Thymus (tissue), 14 donors: ENCODE data around the gene PRR33. TPM values are rescaled to one million over a fixed set of nuclear protein-coding genes. Genes with fewer than 3 reads are reported as not detected.
"Not testable (repeated sequence)": the region's sequence is repeated elsewhere in the genome, so short reads cannot be mapped to it uniquely, and the experiment has no call there.

ENCODE experiments used
- DNase-seq, 9 donors: peaks; one replicate each; pipeline ENCODE4 v3.0.0-alpha.2; 2013; ENCODE audit warnings: low spot score in 9 of 9, low read depth in 6 of 9, missing footprints in 1 of 9
- H3K27ac ChIP-seq, 2 donors: one replicate each; pipeline ENCODE4 v1.5.1; 2013; ENCODE audit warnings: control low read depth in 1 of 2, low read depth in 1 of 2, low read length in 1 of 2, mild to moderate bottlenecking in 1 of 2, moderate library complexity in 1 of 2
- H3K27me3 ChIP-seq, 2 donors: one replicate each; pipeline ENCODE4 v1.5.1; 2013; ENCODE audit warnings: low read length in 1 of 2; ENCODE audit not compliant: control insufficient read depth in 2 of 2, insufficient read depth in 1 of 2
- H3K36me3 ChIP-seq, 2 donors: one replicate each; pipeline ENCODE4 v1.5.1; 2013; ENCODE audit warnings: low read length in 1 of 2, mild to moderate bottlenecking in 1 of 2, moderate library complexity in 1 of 2; ENCODE audit not compliant: control insufficient read depth in 2 of 2, insufficient read depth in 2 of 2
- H3K4me1 ChIP-seq, 2 donors: one replicate each; pipeline ENCODE4 v1.5.1; 2013; ENCODE audit warnings: low read length in 2 of 2; ENCODE audit not compliant: control insufficient read depth in 2 of 2, insufficient read depth in 2 of 2
- H3K4me3 ChIP-seq, 2 donors: one replicate each; pipeline ENCODE4 v1.5.1; 2013; ENCODE audit warnings: low read length in 2 of 2, control low read depth in 1 of 2, mild to moderate bottlenecking in 1 of 2
- H3K9me3 ChIP-seq, 2 donors: one replicate each; pipeline ENCODE4 v1.5.1; 2013; ENCODE audit warnings: low read length in 1 of 2, mild to moderate bottlenecking in 1 of 2; ENCODE audit not compliant: control insufficient read depth in 2 of 2, insufficient read depth in 1 of 2
- WGBS: extraction: QIAGEN DNeasy Blood & Tissue Kit; methylation state at CpG from one replicate; pipeline ENCODE4 v1.1.7; 2013; 5-methylcytosine and 5-hydroxymethylcytosine counted together
- long read RNA-seq, 10 donors: transcript quantifications; one replicate each; lab custom pipeline, GENCODE V29; 2026
- polyA plus RNA-seq: library from polyadenylated mRNA; stranded (reverse); fragments of 200-250 nt; gene quantifications from one replicate; pipeline ENCODE4 v1.2.3, GENCODE V29; 2013
- total RNA-seq: library from RNA; stranded (reverse); fragments of 120-200 nt; gene quantifications from one replicate; pipeline ENCODE4 v1.2.4, GENCODE V29; 2013
- donor health status: healthy.

Gene PRR33
- total RNA-seq (not detected), polyA plus RNA-seq (0.18 TPM)
- long read RNA-seq, donor 1, partial matches to known transcripts: 14 of 28 reads
- long read RNA-seq, donor 1, other reads (novel, unspliced or antisense): 10 of 28 reads
- long read RNA-seq, donor 2: 0 reads
- long read RNA-seq, donor 3, transcript PRR33-201 (1 exons, 3,319 nt): major isoform, 39 of 39 reads
- long read RNA-seq, donor 3, partial matches to known transcripts: 0 of 39 reads
- long read RNA-seq, donor 3, other reads (novel, unspliced or antisense): 0 of 39 reads
- long read RNA-seq, donor 4, transcript PRR33-201 (1 exons, 3,319 nt): major isoform, 53 of 53 reads
- long read RNA-seq, donor 4, partial matches to known transcripts: 0 of 53 reads
- long read RNA-seq, donor 4, other reads (novel, unspliced or antisense): 0 of 53 reads
- long read RNA-seq, donor 5, transcript PRR33-201 (1 exons, 3,319 nt): major isoform, 78 of 618 reads
- long read RNA-seq, donor 5, partial matches to known transcripts: 411 of 618 reads
- long read RNA-seq, donor 5, other reads (novel, unspliced or antisense): 129 of 618 reads
- long read RNA-seq, donor 6, transcript PRR33-201 (1 exons, 3,319 nt): major isoform, 38 of 38 reads
- long read RNA-seq, donor 6, partial matches to known transcripts: 0 of 38 reads
- long read RNA-seq, donor 6, other reads (novel, unspliced or antisense): 0 of 38 reads
- long read RNA-seq, donor 7, transcript PRR33-201 (1 exons, 3,319 nt): major isoform, 44 of 44 reads
- long read RNA-seq, donor 7, partial matches to known transcripts: 0 of 44 reads
- long read RNA-seq, donor 7, other reads (novel, unspliced or antisense): 0 of 44 reads
- long read RNA-seq, donor 8, transcript PRR33-201 (1 exons, 3,319 nt): major isoform, 9 of 161 reads
- long read RNA-seq, donor 8, partial matches to known transcripts: 107 of 161 reads
- long read RNA-seq, donor 8, other reads (novel, unspliced or antisense): 45 of 161 reads
- long read RNA-seq, donor 9, transcript PRR33-201 (1 exons, 3,319 nt): major isoform, 17 of 17 reads
- long read RNA-seq, donor 9, partial matches to known transcripts: 0 of 17 reads
- long read RNA-seq, donor 9, other reads (novel, unspliced or antisense): 0 of 17 reads
- long read RNA-seq, donor 10, transcript PRR33-201 (1 exons, 3,319 nt): major isoform, 26 of 26 reads
- long read RNA-seq, donor 10, partial matches to known transcripts: 0 of 26 reads
- long read RNA-seq, donor 10, other reads (novel, unspliced or antisense): 0 of 26 reads

GRCh38 chr11:1891831-1892115 lies at the start of gene PRR33:
Gene PRR33 (minus strand): TSS chr11:1891895. CDS start chr11:1890584, 1,311 bp downstream.
- Histone ChIP-seq H3K27ac (peak within 1 kb of the TSS in 1 of 2 donors; percentile 32), H3K4me1 (peaks cover 6 to 42% of the 10 kb centered on the region in 2 donors), H3K9me3 (no peaks in the 10 kb centered on the region), H3K4me3 (peak within 1 kb of the TSS in 1 of 2 donors; percentile 48), H3K27me3 (peaks cover 0 to 7% of the 10 kb centered on the region in 2 donors), H3K36me3 (peaks cover 3 to 8% of the 10 kb centered on the region in 2 donors)
- DNase-seq: no peak
- 74% methylated on average over 7 of the region's 7 CpGs for WGBS

GRCh38 chr11:1939788-1940187 lies 48.1 kb upstream of the PRR33 start:
- H3K27me3 ChIP-seq, H3K36me3 ChIP-seq, H3K9me3 ChIP-seq, H3K4me3 ChIP-seq, H3K27ac ChIP-seq, DNase-seq: not testable (repeated sequence)
- peaks cover 0 to 21% of the 10 kb centered on the region in 2 donors for H3K4me1 ChIP-seq
- 97% methylated on average over 1 of the region's 1 CpG for WGBS

GRCh38 chr11:1939006-1939625 lies 47.4 kb upstream of the PRR33 start:
- Histone ChIP-seq H3K27ac (peak overlapping the region; percentile 4 to 62), H3K4me1 (peaks cover 0 to 21% of the 10 kb centered on the region in 2 donors), H3K36me3 (no peaks in the 10 kb centered on the region), H3K27me3 (no peaks in the 10 kb centered on the region), H3K4me3 (no peak overlapping the region), H3K9me3 (no peaks in the 10 kb centered on the region)
- peak in 1 of 9 donors; percentile 40 for DNase-seq
- 21% methylated on average over 23 of the region's 23 CpGs for WGBS

GRCh38 chr11:1938343-1939005 lies 46.8 kb upstream of the PRR33 start:
- Histone ChIP-seq H3K36me3 (no peaks in the 10 kb centered on the region), H3K4me3 (no peak overlapping the region), H3K9me3 (no peaks in the 10 kb centered on the region), H3K27ac (peak overlapping the region in 1 of 2 donors; percentile 4), H3K27me3 (no peaks in the 10 kb centered on the region), H3K4me1 (peaks cover 0 to 21% of the 10 kb centered on the region in 2 donors)
- no peak for DNase-seq
- 95% methylated on average over 27 of the region's 27 CpGs for WGBS

GRCh38 chr11:1937616-1938342 lies 46.1 kb upstream of the PRR33 start:
- Histone ChIP-seq H3K9me3 (no peaks in the 10 kb centered on the region), H3K4me3 (no peak overlapping the region), H3K27me3 (no peaks in the 10 kb centered on the region), H3K36me3 (no peaks in the 10 kb centered on the region), H3K27ac (no peak overlapping the region), H3K4me1 (peaks cover 0 to 21% of the 10 kb centered on the region in 2 donors)
- DNase-seq: no peak
- WGBS: 93% methylated on average over 35 of the region's 35 CpGs

GRCh38 chr11:1936781-1937615 lies 45.3 kb upstream of the PRR33 start:
- Histone ChIP-seq H3K36me3 (no peaks in the 10 kb centered on the region), H3K4me3 (no peak overlapping the region), H3K27ac (no peak overlapping the region), H3K4me1 (peaks cover 0 to 17% of the 10 kb centered on the region in 2 donors), H3K27me3 (no peaks in the 10 kb centered on the region), H3K9me3 (no peaks in the 10 kb centered on the region)
- no peak for DNase-seq
- 98% methylated on average over 34 of the region's 34 CpGs for WGBS

GRCh38 chr11:1936072-1936780 lies 44.5 kb upstream of the PRR33 start:
- H3K27me3 ChIP-seq: no peaks in the 10 kb centered on the region

More at GRCh38 chr11:1936072-1936780, 44.5 kb upstream of the PRR33 start:
- H3K4me3 ChIP-seq: no peak overlapping the region
- 97% methylated on average over 34 of the region's 34 CpGs for WGBS
- no peaks in the 10 kb centered on the region for H3K9me3 ChIP-seq
- H3K36me3 ChIP-seq: no peaks in the 10 kb centered on the region
- DNase-seq: no peak
- no peak overlapping the region for H3K27ac ChIP-seq
- peaks cover 0 to 22% of the 10 kb centered on the region in 2 donors for H3K4me1 ChIP-seq
